Fibroblast of villous mesenchyme (primary cell): ENCODE data around the gene DLG1. TPM values are rescaled to one million over a fixed set of nuclear protein-coding genes. Genes with fewer than 3 reads are reported as not detected.

ENCODE experiments used
- DNase-seq: peaks from one replicate; pipeline ENCODE4 v3.0.0-alpha.2; 2010; ENCODE audit warnings: low read depth
- H3K4me3 ChIP-seq: 2 replicates; pipeline ENCODE4 v1.5.1; 2011; ENCODE audit warnings: low read depth, mild to moderate bottlenecking, low read length
- CTCF ChIP-seq: IDR thresholded peaks from 2 replicates; pipeline ENCODE4 v1.5.1; 2012; ENCODE audit warnings: low read depth, mild to moderate bottlenecking, low read length; ENCODE audit not compliant: insufficient read depth
- total RNA-seq: library from RNA; depleted of rRNA; stranded (reverse); fragments of >200 nt; gene quantifications from 2 replicates; pipeline ENCODE4 v1.2.3, GENCODE V29; 2012

The DLG1 gene
- total RNA-seq, 1 donor, result 87.7 TPM

GRCh38 chr3:197137751-197138150 is 160.7 kb downstream of the DLG1 start:
- no peak for DNase-seq
- no peak overlapping the region for H3K4me3 ChIP-seq
- no peak for TF ChIP-seq CTCF

- H3K4me3 ChIP-seq, result no peak overlapping the region
- TF ChIP-seq CTCF, result no peak
- DNase-seq, result no peak
Measured at GRCh38 chr3:197136744-197137143, 161.7 kb downstream of the DLG1 start.

GRCh38 chr3:197135212-197135611 is 163.2 kb downstream of the DLG1 start:
- no peak for DNase-seq
- TF ChIP-seq CTCF, result no peak
- no peak overlapping the region for H3K4me3 ChIP-seq

- H3K4me3 ChIP-seq, result no peak overlapping the region
- no peak for TF ChIP-seq CTCF
- DNase-seq, result peak; percentile 60
Measured at GRCh38 chr3:197132916-197133530, 165.4 kb downstream of the DLG1 start.

- no peak overlapping the region for H3K4me3 ChIP-seq
- TF ChIP-seq CTCF, result no peak
- DNase-seq, result peak; percentile 32
Measured at GRCh38 chr3:197125636-197126035, 172.8 kb downstream of the DLG1 start.

- no peak for TF ChIP-seq CTCF
- peak; percentile 76 for DNase-seq
- H3K4me3 ChIP-seq, result no peak overlapping the region
Measured at GRCh38 chr3:197124713-197125112, 173.7 kb downstream of the DLG1 start.

- H3K4me3 ChIP-seq, result no peak overlapping the region
- DNase-seq, result no peak
- no peak for TF ChIP-seq CTCF
Measured at GRCh38 chr3:197122394-197122793, 176.0 kb downstream of the DLG1 start.
